HCT116 (cell line): Measurements from ENCODE around the gene MID1. TPM values are rescaled to one million over a fixed set of nuclear protein-coding genes. Genes with fewer than 3 reads are reported as not detected.

Source experiments
- ATAC-seq: fragments of 200-7000 bp; cut with Tn5 transposase; 2 replicates; pipeline ENCODE4 v1.9.1; 2020; ENCODE audit warnings: mild to moderate bottlenecking, moderate library complexity
- BruUV-seq: library from RNA; stranded (reverse); fragments of 400-500 nt; replicated peaks from 2 replicates; lab custom pipeline; 2021; lab: Mats Ljungman, UMichigan
- CTCF ChIA-PET: fragments of 300-600 bp; sonication (Branson Sonifier 250); formaldehyde crosslinking; loops from one replicate; lab custom pipeline; 2021; ENCODE audit warnings: antibody characterized with exemption; lab: Charles Lee
- POLR2A ChIA-PET: fragments of 300-600, 350-600 bp; sonication (Branson Sonifier 250); formaldehyde crosslinking; loops from one replicate; lab custom pipeline; 2021; ENCODE audit warnings: antibody characterized with exemption; lab: Charles Lee
- RAD21 ChIA-PET, 2 experiments: fragments of 300-600 bp; sonication (Branson Sonifier 250); formaldehyde crosslinking; loops; one replicate each; lab custom pipeline; 2023; ENCODE audit warnings: low total read pairs in 2 of 2; ENCODE audit not compliant: uncharacterized antibody in 2 of 2, unreplicated experiment in 2 of 2, low non-redundant PET in 1 of 2; lab: Charles Lee
- DNase-seq: peaks from one replicate; pipeline ENCODE4 v3.0.0-alpha.2; 2010; ENCODE audit warnings: low read depth, low spot score
- H2AFZ ChIP-seq: fragments of 200-600 bp; shearing (Covaris generic), sonication (generic); 2 replicates; pipeline ENCODE4 v1.6.1; 2017; ENCODE audit warnings: low read depth, mixed run types, mixed read lengths, antibody characterized with exemption, low read length; ENCODE audit not compliant: poor library complexity, severe bottlenecking
- H3K27ac ChIP-seq: 2 replicates; pipeline ENCODE4 v1.5.1; 2012; ENCODE audit warnings: low read depth, low read length
- H3K27me3 ChIP-seq: fragments of 200-600 bp; sonication (generic); 2 replicates; pipeline ENCODE4 v1.6.1; 2016; ENCODE audit warnings: mixed run types, low read length, mixed read lengths; ENCODE audit not compliant: insufficient read depth
- H3K36me3 ChIP-seq, 2 experiments: fragments of 200-500 bp in 1 of 2; fragments of 200-600 bp in 1 of 2; sonication (Bioruptor generic) in 1 of 2; sonication (generic) in 1 of 2; 2 replicates each; pipeline versions ENCODE4 v1.5.1 to v1.6.1; 2014 to 2016; ENCODE audit warnings: low read length in 2 of 2, inconsistent platforms in 1 of 2, mixed read lengths in 1 of 2, mixed run types in 1 of 2; ENCODE audit not compliant: insufficient read depth in 2 of 2, control insufficient read depth in 1 of 2
- H3K4me1 ChIP-seq, 2 experiments: fragments of 200-600 bp in 1 of 2; sonication (generic) in 1 of 2; 2 replicates each; pipeline versions ENCODE4 v1.5.1 to v1.6.1; 2012 to 2017; ENCODE audit warnings: low read length in 2 of 2, inconsistent platforms in 1 of 2, mild to moderate bottlenecking in 1 of 2, mixed read lengths in 1 of 2, mixed run types in 1 of 2, moderate library complexity in 1 of 2; ENCODE audit not compliant: insufficient read depth in 2 of 2, control insufficient read depth in 1 of 2
- H3K4me2 ChIP-seq: fragments of 200-600 bp; sonication (generic); 2 replicates; pipeline ENCODE4 v1.6.1; 2017; ENCODE audit warnings: mixed run types, low read length, mixed read lengths
- H3K4me3 ChIP-seq, 2 experiments: fragments of 200-600 bp in 1 of 2; sonication (generic) in 1 of 2; replicated peaks in 1 of 2; 2 replicates each; pipeline ENCODE4 v1.5.1; 2011 to 2016; ENCODE audit warnings: low read length in 2 of 2, control low read depth in 1 of 2, low read depth in 1 of 2, mild to moderate bottlenecking in 1 of 2, mixed read lengths in 1 of 2, mixed run types in 1 of 2
- H3K79me2 ChIP-seq: fragments of 200-600 bp; sonication (generic); 2 replicates; pipeline ENCODE4 v1.6.1; 2017; ENCODE audit warnings: mild to moderate bottlenecking, mixed run types, low read length, moderate library complexity, mixed read lengths; ENCODE audit not compliant: insufficient read depth
- H3K9ac ChIP-seq: fragments of 200-600 bp; sonication (generic); 2 replicates; pipeline ENCODE4 v1.6.1; 2016; ENCODE audit warnings: low read length, mixed read lengths
- H3K9me2 ChIP-seq: fragments of 200-600 bp; sonication (generic), shearing (Covaris generic); 2 replicates; pipeline ENCODE4 v1.6.1; 2017; ENCODE audit warnings: mixed run types, mild to moderate bottlenecking, moderate library complexity; ENCODE audit not compliant: insufficient read depth
- H3K9me3 ChIP-seq, 2 experiments: fragments of 200-500 bp in 1 of 2; fragments of 200-600 bp in 1 of 2; sonication (Bioruptor generic) in 1 of 2; sonication (generic) in 1 of 2; 2 replicates each; pipeline ENCODE4 v1.6.1; 2014 to 2017; ENCODE audit warnings: low read length in 2 of 2, mixed read lengths in 2 of 2, inconsistent platforms in 1 of 2, low read depth in 1 of 2, mild to moderate bottlenecking in 1 of 2, mixed run types in 1 of 2, moderate library complexity in 1 of 2; ENCODE audit not compliant: control insufficient read depth in 1 of 2, insufficient read depth in 1 of 2
- H4K20me1 ChIP-seq: fragments of 200-600 bp; sonication (generic), shearing (Covaris generic); 2 replicates; pipeline ENCODE4 v1.6.1; 2017; ENCODE audit warnings: mixed run types, mild to moderate bottlenecking, moderate library complexity; ENCODE audit not compliant: insufficient read depth
- CBX3 ChIP-seq: IDR thresholded peaks from 2 replicates; pipeline ENCODE4 v1.6.1; 2012; ENCODE audit warnings: low read depth
- EGR1 ChIP-seq: IDR thresholded peaks from 2 replicates; pipeline ENCODE4 v1.6.1; 2012; ENCODE audit warnings: low read depth
- ELF1 ChIP-seq: IDR thresholded peaks from 2 replicates; pipeline ENCODE4 v1.6.1; 2012; ENCODE audit warnings: low read depth, borderline replicate concordance
- EZH2 ChIP-seq: fragments of 200-600 bp; sonication (generic); IDR thresholded peaks from 2 replicates; pipeline ENCODE4 v1.6.1; 2017; ENCODE audit warnings: antibody characterized with exemption, mixed run types
- EZH2phosphoT487 ChIP-seq: fragments of 200-600 bp; IDR thresholded peaks from 2 replicates; pipeline ENCODE4 v1.6.1; 2018; ENCODE audit warnings: antibody characterized with exemption, borderline replicate concordance
- POLR2A ChIP-seq: IDR thresholded peaks from 2 replicates; pipeline ENCODE4 v1.7.0; 2011; ENCODE audit warnings: borderline replicate concordance; ENCODE audit not compliant: insufficient read depth, insufficient read length; ENCODE audit errors: extremely low read depth
- POLR2AphosphoS5 ChIP-seq: IDR thresholded peaks from 2 replicates; pipeline ENCODE4 v1.6.1; 2011; ENCODE audit warnings: mild to moderate bottlenecking, low read depth, low read length, moderate library complexity
- RAD21 ChIP-seq: IDR thresholded peaks from 2 replicates; pipeline ENCODE4 v1.6.1; 2012; ENCODE audit warnings: low read depth, mild to moderate bottlenecking
- SIN3A ChIP-seq: IDR thresholded peaks from 2 replicates; pipeline ENCODE4 v1.6.1; 2012; ENCODE audit warnings: low read depth
- SRF ChIP-seq: IDR thresholded peaks from 2 replicates; pipeline ENCODE4 v1.6.1; 2012; ENCODE audit warnings: low read depth
- TCF7L2 ChIP-seq: IDR thresholded peaks from 2 replicates; pipeline ENCODE4 v1.7.0; 2011; ENCODE audit warnings: borderline replicate concordance, inconsistent platforms; ENCODE audit not compliant: insufficient read depth, insufficient read length; ENCODE audit errors: extremely low read depth
- YY1 ChIP-seq: IDR thresholded peaks from 2 replicates; pipeline ENCODE4 v1.6.1; 2011; ENCODE audit warnings: low read length, low read depth, moderate library complexity, mild to moderate bottlenecking; ENCODE audit not compliant: insufficient replicate concordance; ENCODE audit errors: extremely low read depth
- ZFX ChIP-seq: fragments of 450-650 bp; IDR thresholded peaks from 2 replicates; pipeline ENCODE4 v1.6.1; 2017
- intact Hi-C: fragments of 100-400 bp; cut with micrococcal nuclease; formaldehyde crosslinking; loops from 2 replicates; pipeline ENCODE4 v1.10.0; 2022
- total RNA-seq: library from RNA; stranded (reverse); gene quantifications from one replicate; pipeline ENCODE4 v1.2.1, GENCODE V29; 2021; ENCODE audit not compliant: unreplicated experiment
- TF ChIP-seq, protein P1 (sequence below): IDR thresholded peaks from 2 replicates; pipeline ENCODE4 v1.6.1; 2012
- TF ChIP-seq, protein P2 (sequence below): IDR thresholded peaks from 2 replicates; pipeline ENCODE4 v1.6.1; 2012

The MID1 gene
- total RNA-seq, 1 experiment from 2014 or later, result 48.8 TPM

GRCh38 chrX:10474510-10474909, 145.9 kb downstream of the MID1 start:
- H3K4me3 ChIP-seq, result no peak overlapping the region
- DNase-seq, result no peak
- RAD21 ChIA-PET, result no interaction called here
- no peaks in the 10 kb centered on the region for H4K20me1 ChIP-seq
- H3K9me3 ChIP-seq, result no peaks in the 10 kb centered on the region
- CTCF ChIA-PET, result no interaction called here
- no peak overlapping the region for H2AFZ ChIP-seq
- H3K9me2 ChIP-seq, result no peaks in the 10 kb centered on the region
- no peak overlapping the region for H3K27ac ChIP-seq
- no peak for ATAC-seq
- H3K36me3 ChIP-seq, result peaks cover 7 to 10% of the 10 kb centered on the region in 2 experiments; a peak in 2 of 4 replicates
- H3K27me3 ChIP-seq, result no peaks in the 10 kb centered on the region
- no peaks in the 10 kb centered on the region for H3K79me2 ChIP-seq
- POLR2A ChIA-PET, result no interaction called here
- intact Hi-C loops, result no loop called here
- no TSS peak for BruUV-seq
- H3K9ac ChIP-seq, result no peak overlapping the region
- H3K4me1 ChIP-seq, result no peaks in the 10 kb centered on the region
- TF ChIP-seq SRF (no peak), SIN3A (no peak), ZFX (no peak), EZH2phosphoT487 (no peak), YY1 (no peak), CBX3 (no peak), POLR2AphosphoS5 (no peak), TCF7L2 (no peak), POLR2A (no peak), RAD21 (no peak), EGR1 (no peak), EZH2 (no peak), ELF1 (no peak)
- TF ChIP-seq, protein P1, sequence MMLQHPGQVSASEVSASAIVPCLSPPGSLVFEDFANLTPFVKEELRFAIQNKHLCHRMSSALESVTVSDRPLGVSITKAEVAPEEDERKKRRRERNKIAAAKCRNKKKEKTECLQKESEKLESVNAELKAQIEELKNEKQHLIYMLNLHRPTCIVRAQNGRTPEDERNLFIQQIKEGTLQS, result no peak
- TF ChIP-seq, protein P2, sequence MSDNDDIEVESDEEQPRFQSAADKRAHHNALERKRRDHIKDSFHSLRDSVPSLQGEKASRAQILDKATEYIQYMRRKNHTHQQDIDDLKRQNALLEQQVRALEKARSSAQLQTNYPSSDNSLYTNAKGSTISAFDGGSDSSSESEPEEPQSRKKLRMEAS, result no peak
- H3K4me2 ChIP-seq, result no peak overlapping the region
